A549 (cell line): ENCODE data around the gene TMEM185B. TPM values are rescaled to one million over a fixed set of nuclear protein-coding genes. Genes with fewer than 3 reads are reported as not detected.
A peak's percentile ranks its signal among the peaks of the same experiment; 100 is the strongest.

ENCODE experiments used
- ATAC-seq, 2 experiments: fragments of 200-7000 bp in 1 of 2; fragments of >200 bp in 1 of 2; cut with Nextera tagmentation in 1 of 2; cut with Tn5 transposase in 1 of 2; 3 replicates each; pipeline versions ENCODE4 v1.8.0 to v1.9.1; 2018 to 2020; ENCODE audit warnings: mild to moderate bottlenecking in 1 of 2, moderate library complexity in 1 of 2
- CTCF ChIA-PET: fragments of 300-600 bp; sonication (Branson Sonifier 250); formaldehyde crosslinking; extraction: SDS; loops from one replicate; lab custom pipeline; 2021; ENCODE audit warnings: antibody characterized with exemption, inconsistent platforms; lab: Yijun Ruan, JAX
- POLR2A ChIA-PET: fragments of 350-600 bp; formaldehyde crosslinking; extraction: SDS; loops from one replicate; lab custom pipeline; 2021; ENCODE audit warnings: antibody characterized with exemption, inconsistent platforms; lab: Yijun Ruan, JAX
- DNase-seq, 2 experiments: peaks; one replicate each; pipeline versions ENCODE4 v3.0.0 to v3.0.0-alpha.2; 2011 to 2016; ENCODE audit warnings: low read depth in 1 of 2, low spot score in 1 of 2
- FAIRE-seq: peaks from 2 replicates; lab custom pipeline; 2011; peaks lifted over from hg19 to GRCh38; lab: Jason Lieb, UNC
- H3K27ac ChIP-seq, 2 experiments: fragments of >200 bp; sonication (Bioruptor Twin); formaldehyde crosslinking; 3 replicates each; pipeline ENCODE4 v1.5.1; 2016 to 2017
- H3K4me1 ChIP-seq: fragments of >200 bp; sonication (Bioruptor Twin); formaldehyde crosslinking; 3 replicates; pipeline ENCODE4 v1.6.1; 2016
- H3K4me2 ChIP-seq: fragments of >200 bp; sonication (Bioruptor Twin); formaldehyde crosslinking; 3 replicates; pipeline ENCODE4 v1.6.1; 2016
- H3K4me3 ChIP-seq: fragments of >200 bp; sonication (Bioruptor Twin); formaldehyde crosslinking; 3 replicates; pipeline ENCODE4 v1.5.1; 2016
- H3K9me3 ChIP-seq: fragments of >200 bp; sonication (Bioruptor Twin); formaldehyde crosslinking; 3 replicates; pipeline ENCODE4 v1.6.1; 2016
- BHLHE40 ChIP-seq: IDR thresholded peaks from 2 replicates; pipeline ENCODE4 v1.6.1; 2012; ENCODE audit warnings: low read depth, low read length, inconsistent platforms
- CBX8 ChIP-seq: fragments of 200-600 bp; sonication (generic); IDR thresholded peaks from 2 replicates; pipeline ENCODE4 v1.6.1; 2016
- CEBPB ChIP-seq, 2 experiments: fragments of >200 bp in 1 of 2; sonication (Bioruptor Twin) in 1 of 2; formaldehyde crosslinking in 1 of 2; IDR thresholded peaks; 2 replicates each; pipeline ENCODE4 v1.6.1; 2012 to 2016
- CHD2 ChIP-seq: fragments of 150-350 bp; IDR thresholded peaks from 2 replicates; pipeline ENCODE4 v1.6.1; 2014; ENCODE audit warnings: low read length; ENCODE audit not compliant: partially characterized antibody
- EHF ChIP-seq: fragments of 250-450 bp; sonication (Bioruptor Pico); IDR thresholded peaks from 2 replicates; pipeline ENCODE4 v1.5.0; 2020; ENCODE audit warnings: mild to moderate bottlenecking
- EHMT2 ChIP-seq: fragments of 200-600 bp; sonication (generic); IDR thresholded peaks from 2 replicates; pipeline ENCODE4 v1.6.1; 2016; ENCODE audit warnings: antibody characterized with exemption, low read depth, mild to moderate bottlenecking, moderate library complexity
- EP300 ChIP-seq, 2 experiments: fragments of >200 bp; sonication (Bioruptor Twin); formaldehyde crosslinking; IDR thresholded peaks; 2 replicates in 1 of 2; 3 replicates in 1 of 2; pipeline ENCODE4 v1.6.1; 2016 to 2017
- FOSL2 ChIP-seq, 2 experiments: fragments of 450-650 bp in 1 of 2; fragments of >200 bp in 1 of 2; sonication (Bioruptor Twin) in 1 of 2; formaldehyde crosslinking; IDR thresholded peaks; 2 replicates each; pipeline versions ENCODE4 v1.5.0 to v1.6.1; 2016 to 2020; ENCODE audit warnings: mild to moderate bottlenecking in 1 of 2, moderate library complexity in 1 of 2
- HDAC2 ChIP-seq: fragments of 200-600 bp; sonication (generic); IDR thresholded peaks from 2 replicates; pipeline ENCODE4 v1.6.1; 2016
- HEYL ChIP-seq: fragments of 250-450 bp; sonication (Bioruptor Pico); IDR thresholded peaks from 2 replicates; pipeline ENCODE4 v1.8.0; 2021; ENCODE audit warnings: mild to moderate bottlenecking, moderate library complexity
- HOXB13 ChIP-seq: fragments of 250-450 bp; sonication (Bioruptor Pico); IDR thresholded peaks from 2 replicates; pipeline ENCODE4 v1.5.0; 2020; ENCODE audit warnings: low read depth, mild to moderate bottlenecking, moderate library complexity
- HOXB5 ChIP-seq: fragments of 250-450 bp; sonication (Bioruptor Pico); IDR thresholded peaks from 2 replicates; pipeline ENCODE4 v1.5.0; 2020; ENCODE audit warnings: mild to moderate bottlenecking, moderate library complexity
- JUNB ChIP-seq: fragments of >200 bp; sonication (Bioruptor Twin); formaldehyde crosslinking; IDR thresholded peaks from 2 replicates; pipeline ENCODE4 v1.6.1; 2016
- KDM5A ChIP-seq: fragments of 200-600 bp; sonication (generic); IDR thresholded peaks from 2 replicates; pipeline ENCODE4 v1.6.1; 2016; ENCODE audit warnings: antibody characterized with exemption, mild to moderate bottlenecking
- MAFK ChIP-seq: fragments of 450-650 bp; IDR thresholded peaks from 2 replicates; pipeline ENCODE4 v1.6.1; 2014; ENCODE audit not compliant: partially characterized antibody
- MYC ChIP-seq: IDR thresholded peaks from 2 replicates; pipeline ENCODE4 v1.6.1; 2012; ENCODE audit warnings: mild to moderate bottlenecking, inconsistent platforms, low read length, improper control_type of control experiment, borderline replicate concordance
- NR3C1 ChIP-seq: fragments of >200 bp; sonication (Bioruptor Twin); formaldehyde crosslinking; IDR thresholded peaks from 3 replicates; pipeline ENCODE4 v1.6.1; 2017
- POLR2A ChIP-seq: IDR thresholded peaks from 2 replicates; pipeline ENCODE4 v1.6.1; 2012; ENCODE audit warnings: mild to moderate bottlenecking, low read length
- RARB ChIP-seq: fragments of 250-450 bp; sonication (Bioruptor Pico); IDR thresholded peaks from 2 replicates; pipeline ENCODE4 v1.8.0; 2021; ENCODE audit warnings: mild to moderate bottlenecking, moderate library complexity
- RFX5 ChIP-seq: fragments of 450-650 bp; IDR thresholded peaks from 2 replicates; pipeline ENCODE4 v1.7.1; 2014; ENCODE audit warnings: antibody characterized with exemption, mild to moderate bottlenecking, moderate library complexity
- ZC3H11A ChIP-seq: fragments of 450-650 bp; IDR thresholded peaks from 2 replicates; pipeline ENCODE4 v1.6.1; 2014; ENCODE audit warnings: antibody characterized with exemption, mild to moderate bottlenecking
- ZNF302 ChIP-seq: fragments of 250-450 bp; sonication (Bioruptor Pico); IDR thresholded peaks from 2 replicates; pipeline ENCODE4 v1.9.0; 2021; ENCODE audit warnings: inconsistent platforms, mild to moderate bottlenecking, moderate library complexity
- WGBS: methylation state at CpG from one replicate; pipeline ENCODE4 v1.1.6; 2017; ENCODE audit errors: missing lambda C conversion rate; 5-methylcytosine and 5-hydroxymethylcytosine counted together
- polyA plus RNA-seq, 4 experiments: library from polyadenylated mRNA; depleted of rRNA in 3 of 4; stranded (reverse); fragments of >200 nt; fragmentation: RNase III in 1 of 4; extraction: RNeasy Plus Mini Kit Qiagen cat#74134 plus additional on column Dnase treatment in 1 of 4; gene quantifications; 2 replicates in 3 of 4; 3 replicates in 1 of 4; pipeline ENCODE4 v1.2.3, GENCODE V29; 2011 to 2017
- TF ChIP-seq, protein P1 (sequence below): fragments of >200 bp; sonication (Bioruptor Twin); formaldehyde crosslinking; IDR thresholded peaks from 3 replicates; pipeline ENCODE4 v1.6.1; 2016
- TF ChIP-seq, protein P2 (sequence below): IDR thresholded peaks from 2 replicates; pipeline ENCODE4 v1.6.1; 2012
- TF ChIP-seq, protein P3 (sequence below): IDR thresholded peaks from 2 replicates; pipeline ENCODE4 v1.6.1; 2012; ENCODE audit warnings: low read depth, borderline replicate concordance
- TF ChIP-seq, protein P4 (sequence below): fragments of >200 bp; sonication (Bioruptor Twin); formaldehyde crosslinking; IDR thresholded peaks from 3 replicates; pipeline ENCODE4 v1.5.1; 2016
- TF ChIP-seq, protein P5 (sequence below): fragments of 250-450 bp; sonication (Bioruptor Pico); IDR thresholded peaks from 2 replicates; pipeline ENCODE4 v1.5.0; 2021; ENCODE audit warnings: mild to moderate bottlenecking, moderate library complexity, borderline replicate concordance

TMEM185B gene
- polyA plus RNA-seq, 2 of the 4 experiments (the other 2 are of a cell fraction): 30.3 to 41.8 TPM

DNA sequence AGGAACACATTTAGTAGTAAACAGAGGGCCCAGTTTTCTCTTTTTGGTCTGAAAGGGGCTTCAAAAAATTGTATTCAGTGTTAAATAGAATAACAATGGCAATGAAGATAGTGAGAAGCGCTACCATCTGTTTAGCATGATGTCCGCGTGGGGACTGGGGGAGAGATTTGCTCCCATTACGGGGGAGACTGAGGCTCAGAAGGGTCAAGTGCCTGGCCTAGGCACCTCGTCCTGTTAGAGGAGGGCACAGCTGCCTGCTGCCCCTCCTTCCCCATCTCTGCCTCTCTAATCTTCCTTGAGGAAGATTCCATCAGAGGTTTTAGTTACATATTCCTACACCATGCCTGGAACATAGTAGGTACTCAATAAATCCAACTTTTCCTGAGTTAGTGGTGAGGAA is 10.1 kb upstream of the TMEM185B start:
- FAIRE-seq: no peak
- H3K27ac ChIP-seq: no peak overlapping the region
- no peak overlapping the region for H3K4me2 ChIP-seq
- POLR2A ChIA-PET: interaction anchor here (1.7 kb wide), 1 partner anchor 10 kb away, joined by 6 read pairs; the partner anchor contains the start of gene TMEM185B
- peaks cover 29% of the 10 kb centered on the region for H3K4me1 ChIP-seq
- no peaks in the 10 kb centered on the region for H3K9me3 ChIP-seq
- ATAC-seq: no peak
- no peak for TF ChIP-seq EHF (CRISPR knock-in tag)
- no peak for TF ChIP-seq MAFK
- no peak for TF ChIP-seq BHLHE40
- TF ChIP-seq, protein P1, sequence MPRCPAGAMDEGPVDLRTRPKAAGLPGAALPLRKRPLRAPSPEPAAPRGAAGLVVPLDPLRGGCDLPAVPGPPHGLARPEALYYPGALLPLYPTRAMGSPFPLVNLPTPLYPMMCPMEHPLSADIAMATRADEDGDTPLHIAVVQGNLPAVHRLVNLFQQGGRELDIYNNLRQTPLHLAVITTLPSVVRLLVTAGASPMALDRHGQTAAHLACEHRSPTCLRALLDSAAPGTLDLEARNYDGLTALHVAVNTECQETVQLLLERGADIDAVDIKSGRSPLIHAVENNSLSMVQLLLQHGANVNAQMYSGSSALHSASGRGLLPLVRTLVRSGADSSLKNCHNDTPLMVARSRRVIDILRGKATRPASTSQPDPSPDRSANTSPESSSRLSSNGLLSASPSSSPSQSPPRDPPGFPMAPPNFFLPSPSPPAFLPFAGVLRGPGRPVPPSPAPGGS: no peak
- TF ChIP-seq HEYL (CRISPR knock-in tag): no peak
- TF ChIP-seq, protein P2, sequence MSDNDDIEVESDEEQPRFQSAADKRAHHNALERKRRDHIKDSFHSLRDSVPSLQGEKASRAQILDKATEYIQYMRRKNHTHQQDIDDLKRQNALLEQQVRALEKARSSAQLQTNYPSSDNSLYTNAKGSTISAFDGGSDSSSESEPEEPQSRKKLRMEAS: no peak
- TF ChIP-seq, protein P3, sequence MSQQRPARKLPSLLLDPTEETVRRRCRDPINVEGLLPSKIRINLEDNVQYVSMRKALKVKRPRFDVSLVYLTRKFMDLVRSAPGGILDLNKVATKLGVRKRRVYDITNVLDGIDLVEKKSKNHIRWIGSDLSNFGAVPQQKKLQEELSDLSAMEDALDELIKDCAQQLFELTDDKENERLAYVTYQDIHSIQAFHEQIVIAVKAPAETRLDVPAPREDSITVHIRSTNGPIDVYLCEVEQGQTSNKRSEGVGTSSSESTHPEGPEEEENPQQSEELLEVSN: no peak
- TF ChIP-seq FOSL2 (IDR thresholded peaks at IDR 0.05): no peak
- no peak for TF ChIP-seq FOSL2 (CRISPR knock-in tag; IDR thresholded peaks at IDR 0.05)
- TF ChIP-seq KDM5A: no peak
- no peak for TF ChIP-seq POLR2A
- TF ChIP-seq MYC: no peak
- no peak for TF ChIP-seq HOXB5 (CRISPR knock-in tag)
- TF ChIP-seq CEBPB (IDR thresholded peaks at IDR 0.05): no peak
- TF ChIP-seq, protein P4, sequence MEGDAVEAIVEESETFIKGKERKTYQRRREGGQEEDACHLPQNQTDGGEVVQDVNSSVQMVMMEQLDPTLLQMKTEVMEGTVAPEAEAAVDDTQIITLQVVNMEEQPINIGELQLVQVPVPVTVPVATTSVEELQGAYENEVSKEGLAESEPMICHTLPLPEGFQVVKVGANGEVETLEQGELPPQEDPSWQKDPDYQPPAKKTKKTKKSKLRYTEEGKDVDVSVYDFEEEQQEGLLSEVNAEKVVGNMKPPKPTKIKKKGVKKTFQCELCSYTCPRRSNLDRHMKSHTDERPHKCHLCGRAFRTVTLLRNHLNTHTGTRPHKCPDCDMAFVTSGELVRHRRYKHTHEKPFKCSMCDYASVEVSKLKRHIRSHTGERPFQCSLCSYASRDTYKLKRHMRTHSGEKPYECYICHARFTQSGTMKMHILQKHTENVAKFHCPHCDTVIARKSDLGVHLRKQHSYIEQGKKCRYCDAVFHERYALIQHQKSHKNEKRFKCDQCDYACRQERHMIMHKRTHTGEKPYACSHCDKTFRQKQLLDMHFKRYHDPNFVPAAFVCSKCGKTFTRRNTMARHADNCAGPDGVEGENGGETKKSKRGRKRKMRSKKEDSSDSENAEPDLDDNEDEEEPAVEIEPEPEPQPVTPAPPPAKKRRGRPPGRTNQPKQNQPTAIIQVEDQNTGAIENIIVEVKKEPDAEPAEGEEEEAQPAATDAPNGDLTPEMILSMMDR: no peak
- TF ChIP-seq ZNF302 (CRISPR knock-in tag): no peak
- no peak for TF ChIP-seq RARB
- TF ChIP-seq NR3C1: no peak
- no peak for TF ChIP-seq RFX5
- no peak for TF ChIP-seq CBX8
- no peak for TF ChIP-seq ZC3H11A
- TF ChIP-seq, all 56 proteins: peak for 0
- WGBS: 87% methylated on average over 5 of the region's 5 CpGs
- CTCF ChIA-PET: interaction anchor here (1.6 kb wide), 1 partner anchor 14 kb away, joined by 4 read pairs; no protein-coding TSS in a partner anchor
- DNase-seq: no peak
- H3K4me3 ChIP-seq: no peak overlapping the region

DNA sequence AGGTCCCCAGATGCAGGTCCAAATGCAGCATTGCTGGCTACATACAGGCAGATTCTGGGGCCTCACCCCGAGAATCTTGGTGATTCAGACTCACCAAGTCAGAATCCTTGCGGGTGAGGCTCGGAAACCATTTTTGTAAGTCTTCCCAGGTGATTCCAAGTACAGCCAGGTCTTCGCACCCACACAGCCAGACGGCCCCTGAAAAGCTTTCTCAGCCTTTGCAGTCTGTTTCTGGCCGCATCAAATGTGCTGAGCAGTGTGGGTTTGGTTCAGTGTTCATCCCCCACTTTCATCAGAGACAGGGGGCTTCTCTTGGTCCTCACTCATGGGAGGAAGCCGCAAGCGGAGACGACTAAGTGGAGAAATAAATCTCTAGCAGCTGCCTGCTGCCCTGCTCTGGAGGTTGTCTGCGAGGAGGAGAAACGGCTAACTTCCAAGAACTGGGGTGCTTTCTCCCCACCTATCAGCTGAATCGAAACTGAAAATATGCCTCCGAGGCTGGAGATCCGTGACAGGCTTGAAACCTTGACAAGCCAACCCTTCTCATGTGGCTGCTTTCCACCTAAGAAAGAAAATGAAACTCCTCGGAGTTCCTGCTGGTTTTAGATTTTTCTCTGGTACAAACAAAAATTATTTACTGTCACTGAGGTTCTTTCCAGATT is 8.9 kb upstream of the TMEM185B start:
- CTCF ChIA-PET: interaction anchor here (0.6 to 1.8 kb wide), 4 partner anchors 15 to 81 kb away, joined by 3 to 4 read pairs (median 4); partner anchors contain the start of gene RALB
- Histone ChIP-seq H3K27ac (peak overlapping the region in 1 of 2 experiments; percentile 23; a peak in 1 of 6 replicates), H3K4me1 (peaks cover 17% of the 10 kb centered on the region), H3K4me3 (no peak overlapping the region), H3K9me3 (no peaks in the 10 kb centered on the region), H3K4me2 (peak overlapping the region; percentile 26; the same call in 1 of the 3 replicates)
- ATAC-seq (no peak), DNase-seq (no peak), FAIRE-seq (no peak)
- POLR2A ChIA-PET: interaction anchor here (1.7 kb wide), 1 partner anchor 9 kb away, joined by 6 read pairs; the partner anchor contains the start of gene TMEM185B
- TF ChIP-seq BHLHE40 (no peak), CEBPB (IDR thresholded peaks at IDR 0.05) (no peak), HOXB13 (CRISPR knock-in tag) (no peak), ZNF302 (CRISPR knock-in tag) (no peak), CHD2 (no peak), EHMT2 (no peak), EP300 (IDR thresholded peaks at IDR 0.05) (no peak), HDAC2 (no peak), JUNB (no peak)
- TF ChIP-seq, protein P3: no peak
- TF ChIP-seq, protein P2: no peak
- TF ChIP-seq, protein P5, sequence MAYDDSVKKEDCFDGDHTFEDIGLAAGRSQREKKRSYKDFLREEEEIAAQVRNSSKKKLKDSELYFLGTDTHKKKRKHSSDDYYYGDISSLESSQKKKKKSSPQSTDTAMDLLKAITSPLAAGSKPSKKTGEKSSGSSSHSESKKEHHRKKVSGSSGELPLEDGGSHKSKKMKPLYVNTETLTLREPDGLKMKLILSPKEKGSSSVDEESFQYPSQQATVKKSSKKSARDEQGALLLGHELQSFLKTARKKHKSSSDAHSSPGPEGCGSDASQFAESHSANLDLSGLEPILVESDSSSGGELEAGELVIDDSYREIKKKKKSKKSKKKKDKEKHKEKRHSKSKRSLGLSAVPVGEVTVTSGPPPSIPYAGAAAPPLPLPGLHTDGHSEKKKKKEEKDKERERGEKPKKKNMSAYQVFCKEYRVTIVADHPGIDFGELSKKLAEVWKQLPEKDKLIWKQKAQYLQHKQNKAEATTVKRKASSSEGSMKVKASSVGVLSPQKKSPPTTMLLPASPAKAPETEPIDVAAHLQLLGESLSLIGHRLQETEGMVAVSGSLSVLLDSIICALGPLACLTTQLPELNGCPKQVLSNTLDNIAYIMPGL: no peak
- TF ChIP-seq, protein P1: no peak
- 74% methylated on average over 15 of the region's 15 CpGs for WGBS
